ENCODE data around the gene PRODH2. TPM values are rescaled to one million over a fixed set of nuclear protein-coding genes. Genes with fewer than 3 reads are reported as not detected.

PRODH2 gene
- total and polyA plus RNA-seq, 2 of the 13 experiments (the other 11 are each of a cell fraction or from before 2014, with no cell fraction given) = 86.7 to 118 TPM

- TF ChIP-seq ZNF263 (CRISPR knock-in tag; IDR thresholded peaks at IDR 0.05) = peak; percentile 82
- peak in 1 of 2 experiments; percentile 18; a peak in 1 of 4 replicates for TF ChIP-seq POLR2A (IDR thresholded peaks at IDR 0.05; ENCODE audit: insufficient read depth in 1 of 2, low read depth in 2 of 2, low read length in 2 of 2)
- TF ChIP-seq SP140L (CRISPR knock-in tag; IDR thresholded peaks at IDR 0.05; ENCODE audit: borderline replicate concordance) = no peak
- peak; percentile 20; the same call in 1 of the 2 replicates for TF ChIP-seq RXRA (CRISPR knock-in tag; IDR thresholded peaks at IDR 0.05)
- peak; percentile 28; the same call in 1 of the 2 replicates for TF ChIP-seq SAP130 (CRISPR knock-in tag; IDR thresholded peaks at IDR 0.05; ENCODE audit: low read depth)
- TF ChIP-seq FOSL2 (CRISPR knock-in tag; IDR thresholded peaks at IDR 0.05) = peak; percentile 35
- TF ChIP-seq ZNF720 (CRISPR knock-in tag; IDR thresholded peaks at IDR 0.05) = no peak
- TF ChIP-seq ELF3 (CRISPR knock-in tag; IDR thresholded peaks at IDR 0.05) = peak; percentile 32; the same call in 1 of the 2 replicates
- H3K4me2 ChIP-seq (ENCODE audit: low read depth, low read length) = 0 out of 2 replicates have a peak overlapping the region, but pooled peaks have one; percentile 18
- no peak for ATAC-seq
- H3K4me3 ChIP-seq (replicated peaks in 1 of 3; ENCODE audit: insufficient read depth in 1 of 3, low read depth in 2 of 3, low read length in 3 of 3) = no peak overlapping the region
- in situ Hi-C loops (cut with HindIII; ENCODE audit: extremely low pct_ligation_motif_present, low pct_unique_long_range_greater_than_20kb) = no loop called here
- ChIA-PET CTCF (ENCODE audit: low intra/inter-chr PET ratio, low total read pairs) (no interaction called here), POLR2A (interaction anchor here (1.2 kb wide), 1 partner anchor 18 kb away, joined by 3 read pairs; no protein-coding TSS in a partner anchor)
- no peak for DNase-seq (ENCODE audit: low spot score)
- FAIRE-seq = no peak
- H3K27ac ChIP-seq (ENCODE audit: extremely low read length, insufficient read depth, low read length) = no peak overlapping the region
- H3K4me1 ChIP-seq (ENCODE audit: insufficient read depth, low read length) = peaks cover 45% of the 10 kb centered on the region
- no peaks in the 10 kb centered on the region for H4K20me1 ChIP-seq (ENCODE audit: insufficient read depth, low read length)
- intact Hi-C loops (cut with micrococcal nuclease; ENCODE audit: unreplicated experiment) = no loop called here
- no peaks in the 10 kb centered on the region for H3K9me3 ChIP-seq (ENCODE audit: low read length)
- BruUV-seq (replicated peaks) = no TSS peak
- no peak overlapping the region for H2AFZ ChIP-seq (ENCODE audit: low read length)
- H3K79me2 ChIP-seq (ENCODE audit: insufficient read depth, low read length) = no peaks in the 10 kb centered on the region
- H3K27me3 ChIP-seq (ENCODE audit: control insufficient read depth in 1 of 2, insufficient read depth in 2 of 2, low read length in 2 of 2) = peaks cover 0 to 4% of the 10 kb centered on the region in 2 experiments; a peak in 3 of 5 replicates
- no peaks in the 10 kb centered on the region for H3K36me3 ChIP-seq (replicated peaks in 1 of 2; ENCODE audit: control insufficient read depth in 1 of 2, insufficient read depth in 2 of 2, low read length in 2 of 2)
- no peak overlapping the region for H3K9ac ChIP-seq (ENCODE audit: insufficient read depth, low read depth, low read length)
- 34% methylated on average over 7 of the region's 7 CpGs for WGBS (ENCODE audit: low lambda C conversion rate)
These were observed 19.1 kb downstream of the PRODH2 start for GRCh38 chr19:35793381-35794165.

GRCh38 chr19:35792888-35793287, 19.8 kb downstream of the PRODH2 start:
- Histone ChIP-seq H2AFZ (ENCODE audit: low read length) (no peak overlapping the region), H3K4me1 (ENCODE audit: insufficient read depth, low read length) (peaks cover 42% of the 10 kb centered on the region), H4K20me1 (ENCODE audit: insufficient read depth, low read length) (no peaks in the 10 kb centered on the region), H3K27ac (ENCODE audit: extremely low read length, insufficient read depth, low read length) (no peak overlapping the region), H3K27me3 (ENCODE audit: control insufficient read depth in 1 of 2, insufficient read depth in 2 of 2, low read length in 2 of 2) (peaks cover 0 to 4% of the 10 kb centered on the region in 2 experiments; a peak in 3 of 5 replicates), H3K36me3 (replicated peaks in 1 of 2; ENCODE audit: control insufficient read depth in 1 of 2, insufficient read depth in 2 of 2, low read length in 2 of 2) (no peaks in the 10 kb centered on the region), H3K9ac (ENCODE audit: insufficient read depth, low read depth, low read length) (no peak overlapping the region), H3K9me3 (ENCODE audit: low read length) (no peaks in the 10 kb centered on the region), H3K4me3 (replicated peaks in 1 of 3; ENCODE audit: insufficient read depth in 1 of 3, low read depth in 2 of 3, low read length in 3 of 3) (no peak overlapping the region), H3K79me2 (ENCODE audit: insufficient read depth, low read length) (no peaks in the 10 kb centered on the region), H3K4me2 (ENCODE audit: low read depth, low read length) (no peak overlapping the region)
- no TSS peak for BruUV-seq (replicated peaks)
- intact Hi-C loops (cut with micrococcal nuclease; ENCODE audit: unreplicated experiment) = no loop called here
- TF ChIP-seq CBFB (CRISPR knock-in tag; IDR thresholded peaks at IDR 0.05) = no peak
- 24% methylated on average over 2 of the region's 8 CpGs for WGBS (ENCODE audit: low lambda C conversion rate)
- no peak for FAIRE-seq
- ChIA-PET CTCF (ENCODE audit: low intra/inter-chr PET ratio, low total read pairs) (no interaction called here), POLR2A (interaction anchor here (1.2 kb wide), 1 partner anchor 19 kb away, joined by 3 read pairs; no protein-coding TSS in a partner anchor)
- in situ Hi-C loops (cut with HindIII; ENCODE audit: extremely low pct_ligation_motif_present, low pct_unique_long_range_greater_than_20kb) = no loop called here
- ATAC-seq = no peak
- DNase-seq (ENCODE audit: low spot score) = no peak
